Neural progenitor cell (in vitro differentiated cells): ENCODE measurements around the gene ACVR1.

Source experiments
- CTCF ChIP-seq: fragments of 200-600 bp; sonication (generic); IDR thresholded peaks from 2 replicates; pipeline ENCODE4 v1.5.1; 2017; ENCODE audit warnings: antibody characterized with exemption, mild to moderate bottlenecking
- EZH2 ChIP-seq: fragments of 200-600 bp; sonication (generic); IDR thresholded peaks from 2 replicates; pipeline ENCODE4 v1.6.1; 2017; ENCODE audit warnings: antibody characterized with exemption, mild to moderate bottlenecking, moderate library complexity
- EZH2phosphoT487 ChIP-seq: fragments of 200-600 bp; sonication (generic); IDR thresholded peaks from 2 replicates; pipeline ENCODE4 v1.6.1; 2017; ENCODE audit warnings: antibody characterized with exemption

GRCh38 chr2:157747695-157748370 is 128.3 kb downstream of the ACVR1 start:
- TF ChIP-seq CTCF (no peak), EZH2 (no peak), EZH2phosphoT487 (no peak)
